Large intestine (tissue), 3 donors: Measurements from ENCODE around the gene ZNF827. TPM values are rescaled to one million over a fixed set of nuclear protein-coding genes. Genes with fewer than 3 reads are reported as not detected.

Source experiments
- DNase-seq, 2 donors: peaks; one replicate each; pipeline versions ENCODE4 v3.0.0 to v3.0.0-alpha.2; 2013
- H3K27ac ChIP-seq: one replicate; pipeline ENCODE4 v1.5.1; 2013; ENCODE audit warnings: low read length
- H3K27me3 ChIP-seq: 2 replicates; pipeline ENCODE4 v1.6.1; 2013; ENCODE audit warnings: low read length; ENCODE audit not compliant: control insufficient read depth, insufficient read depth
- H3K36me3 ChIP-seq: 2 replicates; pipeline ENCODE4 v1.6.1; 2013; ENCODE audit warnings: low read length; ENCODE audit not compliant: control insufficient read depth, insufficient read depth
- H3K4me1 ChIP-seq: one replicate; pipeline ENCODE4 v1.6.1; 2013; ENCODE audit warnings: low read length; ENCODE audit not compliant: control insufficient read depth, insufficient read depth
- H3K4me3 ChIP-seq: one replicate; pipeline ENCODE4 v1.5.1; 2013; ENCODE audit warnings: low read length
- H3K9me3 ChIP-seq: one replicate; pipeline ENCODE4 v1.6.1; 2013; ENCODE audit warnings: mild to moderate bottlenecking, low read depth, low read length, moderate library complexity; ENCODE audit not compliant: control insufficient read depth
- WGBS: methylation state at CpG from one replicate; pipeline ENCODE4 v1.1.5; 2013; ENCODE audit warnings: low lambda C conversion rate; ENCODE audit not compliant: insufficient coverage; 5-methylcytosine and 5-hydroxymethylcytosine counted together
- polyA plus RNA-seq: library from polyadenylated mRNA; unstranded; fragments of 120-200 nt; gene quantifications from one replicate; pipeline ENCODE4 v1.2.1, GENCODE V29; 2013

Gene ZNF827
- polyA plus RNA-seq, 1 donor, result 34.2 TPM

DNA sequence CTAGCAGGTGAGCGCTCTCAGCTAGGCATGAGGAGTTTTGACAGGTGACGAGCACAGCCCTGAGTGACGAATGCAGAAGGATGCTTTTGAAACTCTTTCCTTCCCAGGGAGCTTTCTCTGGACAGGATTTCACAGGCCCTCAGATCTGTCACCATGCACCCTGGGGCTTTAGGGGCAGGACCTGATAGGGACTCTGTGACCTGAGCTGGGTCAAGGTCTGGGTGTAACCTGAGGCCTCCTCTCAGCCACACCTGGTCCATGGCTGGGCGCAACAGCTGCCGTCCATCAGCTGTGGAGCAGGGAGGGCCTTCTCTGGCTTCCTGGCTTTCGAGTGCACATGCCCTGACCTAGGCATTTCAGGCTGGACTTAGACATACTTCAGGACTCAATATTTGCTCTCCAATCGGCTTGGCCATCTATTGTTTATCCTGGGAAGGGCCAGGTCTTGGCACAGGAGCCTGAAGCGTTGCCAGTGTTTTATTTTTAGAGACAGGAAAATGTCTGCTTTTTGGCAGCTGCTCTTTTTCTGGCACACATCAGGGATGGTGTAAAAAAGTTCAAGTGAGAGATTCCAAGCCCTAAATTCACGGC, 202.3 kb downstream of the ZNF827 start:
- Histone ChIP-seq H3K4me1 (peaks cover 29% of the 10 kb centered on the region), H3K27me3 (no peaks in the 10 kb centered on the region), H3K9me3 (no peaks in the 10 kb centered on the region), H3K4me3 (no peak overlapping the region), H3K27ac (no peak overlapping the region), H3K36me3 (no peaks in the 10 kb centered on the region)
- no CpG with 5 or more reads among the region's 9 CpGs for WGBS
- no peak for DNase-seq

DNA sequence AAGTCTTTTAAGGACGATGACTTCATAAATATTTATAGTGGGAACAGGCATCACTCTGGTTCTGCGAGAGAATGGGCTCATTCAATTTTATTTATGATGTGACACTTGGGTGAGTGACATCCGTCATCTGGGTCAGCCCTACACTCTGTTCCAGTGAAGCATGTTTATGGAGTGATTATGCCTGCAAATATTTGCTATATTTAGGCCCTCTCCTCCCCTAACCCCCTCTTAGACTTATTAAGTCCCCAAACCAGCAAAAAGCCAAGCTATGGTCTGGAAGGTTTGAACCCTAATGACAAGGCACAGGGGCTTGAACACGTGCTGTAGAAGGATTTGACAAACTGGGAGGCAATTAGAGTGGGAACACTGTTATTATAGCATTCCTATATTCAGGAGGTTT, 202.8 kb downstream of the ZNF827 start:
- Histone ChIP-seq H3K4me1 (peaks cover 30% of the 10 kb centered on the region), H3K4me3 (no peak overlapping the region), H3K27me3 (no peaks in the 10 kb centered on the region), H3K27ac (peak overlapping the region; percentile 73), H3K9me3 (no peaks in the 10 kb centered on the region), H3K36me3 (no peaks in the 10 kb centered on the region)
- DNase-seq, result no peak
- no CpG with 5 or more reads among the region's 4 CpGs for WGBS

DNA sequence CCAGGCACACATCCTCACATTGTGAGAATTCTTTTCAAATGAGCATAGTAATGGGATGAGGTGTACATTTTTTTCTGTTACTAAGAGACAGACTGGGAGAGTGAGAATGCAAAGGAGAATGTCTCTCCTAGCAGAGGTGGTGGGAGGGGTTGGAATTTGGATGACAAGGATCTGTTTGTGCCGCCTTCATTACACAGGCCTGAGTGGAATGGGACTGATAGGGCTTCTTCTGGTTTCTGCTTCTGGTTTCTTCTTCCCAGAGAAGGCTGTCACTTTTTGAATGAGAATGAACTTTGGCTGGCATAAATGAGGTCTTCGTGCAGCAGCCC, 203.3 kb downstream of the ZNF827 start:
- peak; percentile 59 to 81 for DNase-seq
- no peak overlapping the region for H3K4me3 ChIP-seq
- H3K27ac ChIP-seq, result peak overlapping the region; percentile 73
- H3K4me1 ChIP-seq, result peaks cover 31% of the 10 kb centered on the region
- H3K27me3 ChIP-seq, result no peaks in the 10 kb centered on the region
- no CpG with 5 or more reads among the region's 2 CpGs for WGBS
- H3K36me3 ChIP-seq, result no peaks in the 10 kb centered on the region
- H3K9me3 ChIP-seq, result no peaks in the 10 kb centered on the region

DNA sequence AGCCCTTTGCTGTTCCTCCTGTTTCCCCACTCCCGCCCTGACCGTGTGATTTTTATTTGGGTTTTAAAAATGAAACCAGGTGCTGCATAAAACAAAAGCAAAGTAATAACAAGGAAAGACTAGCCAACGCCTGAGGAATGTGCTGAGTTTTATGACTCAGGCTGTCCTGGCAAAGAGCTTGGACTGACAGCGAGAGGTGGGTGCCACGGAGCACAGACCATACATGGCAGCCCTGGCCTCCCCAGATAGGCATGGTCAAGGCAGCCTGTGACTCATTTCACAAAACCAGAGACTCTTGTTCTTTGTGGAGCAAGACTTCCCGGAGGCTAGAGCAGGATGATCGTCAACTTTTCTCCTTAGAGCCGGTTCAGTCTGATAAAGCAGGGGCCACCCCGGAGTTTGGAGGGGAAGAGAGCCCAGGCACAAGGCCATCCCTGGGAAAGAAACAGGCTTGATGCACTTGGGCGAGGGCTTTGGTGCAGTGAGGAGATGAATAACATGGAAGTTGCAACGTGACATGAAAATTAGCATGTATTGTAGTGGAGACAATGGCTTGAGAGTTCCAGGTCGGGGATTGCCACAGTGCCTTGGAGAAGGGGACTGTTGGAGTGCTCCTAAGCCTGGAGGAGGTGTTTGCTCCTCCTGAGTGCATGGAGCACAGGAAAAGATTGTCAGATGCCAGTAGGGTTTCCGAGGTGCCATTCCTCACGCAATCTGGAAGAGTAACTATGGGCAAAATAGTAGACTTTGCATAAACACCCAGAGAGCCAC, 203.9 kb downstream of the ZNF827 start:
- H3K4me3 ChIP-seq, result no peak overlapping the region
- no peaks in the 10 kb centered on the region for H3K27me3 ChIP-seq
- no peaks in the 10 kb centered on the region for H3K36me3 ChIP-seq
- WGBS, result no CpG with 5 or more reads among the region's 14 CpGs
- peaks cover 31% of the 10 kb centered on the region for H3K4me1 ChIP-seq
- peak; percentile 65 to 79 for DNase-seq
- peak overlapping the region; percentile 73 for H3K27ac ChIP-seq
- H3K9me3 ChIP-seq, result no peaks in the 10 kb centered on the region

DNA sequence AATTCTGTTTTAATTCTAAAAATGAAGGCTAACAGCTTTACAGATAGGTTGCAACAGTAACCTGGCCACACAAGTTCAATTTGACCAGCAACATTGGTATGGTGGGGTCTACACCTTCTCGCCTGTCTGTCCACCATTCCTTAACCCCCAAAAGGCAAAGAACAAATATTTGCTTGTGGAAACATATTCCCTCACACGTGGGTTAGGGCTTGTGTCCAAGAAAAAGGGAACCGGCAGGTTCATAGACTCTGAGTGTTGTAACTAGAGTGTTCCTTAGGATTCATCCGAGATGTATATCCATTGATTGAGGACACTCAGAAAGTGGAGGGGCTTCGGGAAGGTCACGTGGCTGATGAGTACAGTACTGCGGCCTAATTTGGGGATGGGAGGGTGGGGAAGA, 204.6 kb downstream of the ZNF827 start:
- Histone ChIP-seq H3K36me3 (no peaks in the 10 kb centered on the region), H3K9me3 (no peaks in the 10 kb centered on the region), H3K27me3 (no peaks in the 10 kb centered on the region), H3K4me3 (no peak overlapping the region), H3K27ac (peak overlapping the region; percentile 73), H3K4me1 (peaks cover 31% of the 10 kb centered on the region)
- WGBS, result no CpG with 5 or more reads among the region's 7 CpGs
- peak in 1 of 2 donors; percentile 26 for DNase-seq

DNA sequence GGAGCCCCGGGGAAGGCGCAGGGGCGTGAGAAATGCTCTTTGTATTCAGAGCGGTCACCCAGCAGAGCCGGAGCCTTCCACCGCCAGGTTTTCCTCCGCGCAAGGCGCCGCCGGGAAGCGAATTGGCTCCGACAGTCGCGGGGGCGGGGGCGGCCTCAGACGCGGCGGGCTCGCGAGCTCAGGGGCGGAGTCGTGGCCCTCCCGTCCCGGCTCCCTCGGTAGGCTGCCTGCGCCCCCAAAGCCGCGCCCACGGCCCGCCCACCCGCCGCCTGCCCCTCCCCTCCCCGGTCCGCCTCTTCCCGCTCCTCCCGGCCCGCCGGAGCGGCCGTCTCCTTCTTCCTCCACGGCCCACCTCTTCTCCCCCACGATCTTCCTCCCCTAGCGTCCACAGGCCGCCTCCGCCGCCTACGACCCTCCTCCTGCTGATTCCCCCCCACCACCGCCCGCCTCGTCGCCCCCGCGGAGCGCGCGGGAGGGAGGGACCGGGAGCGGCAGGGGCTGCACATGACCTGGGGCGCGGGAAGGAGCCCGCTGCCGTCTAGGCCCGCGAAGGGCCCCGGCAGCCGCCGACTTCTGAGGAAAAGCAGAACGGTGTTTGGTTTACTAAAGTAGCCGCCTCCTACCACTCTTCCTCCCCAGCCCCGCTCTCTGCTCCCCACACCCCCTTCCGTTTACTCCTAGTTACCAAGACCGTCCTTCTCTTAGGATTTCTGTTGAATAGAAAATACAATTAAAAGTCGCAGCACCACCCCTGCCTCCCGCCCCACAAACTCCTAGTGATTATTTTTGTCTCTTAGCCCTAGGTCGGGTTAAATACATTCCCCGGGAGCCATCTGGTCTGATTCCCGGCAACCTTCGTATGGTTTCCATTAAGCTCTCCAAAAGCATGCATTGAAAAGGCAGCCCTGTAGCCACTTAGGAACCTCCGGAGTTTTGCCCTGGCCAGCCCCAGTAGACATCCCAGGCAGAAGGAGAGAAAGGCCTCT, 205.4 kb downstream of the ZNF827 start:
- H3K27me3 ChIP-seq, result no peaks in the 10 kb centered on the region
- no CpG with 5 or more reads among the region's 81 CpGs for WGBS
- no peaks in the 10 kb centered on the region for H3K9me3 ChIP-seq
- peaks cover 31% of the 10 kb centered on the region for H3K4me1 ChIP-seq
- no peaks in the 10 kb centered on the region for H3K36me3 ChIP-seq
- H3K4me3 ChIP-seq, result peak overlapping the region; percentile 65
- peak overlapping the region; percentile 89 for H3K27ac ChIP-seq
- DNase-seq, result peak; percentile 95 to 97

DNA sequence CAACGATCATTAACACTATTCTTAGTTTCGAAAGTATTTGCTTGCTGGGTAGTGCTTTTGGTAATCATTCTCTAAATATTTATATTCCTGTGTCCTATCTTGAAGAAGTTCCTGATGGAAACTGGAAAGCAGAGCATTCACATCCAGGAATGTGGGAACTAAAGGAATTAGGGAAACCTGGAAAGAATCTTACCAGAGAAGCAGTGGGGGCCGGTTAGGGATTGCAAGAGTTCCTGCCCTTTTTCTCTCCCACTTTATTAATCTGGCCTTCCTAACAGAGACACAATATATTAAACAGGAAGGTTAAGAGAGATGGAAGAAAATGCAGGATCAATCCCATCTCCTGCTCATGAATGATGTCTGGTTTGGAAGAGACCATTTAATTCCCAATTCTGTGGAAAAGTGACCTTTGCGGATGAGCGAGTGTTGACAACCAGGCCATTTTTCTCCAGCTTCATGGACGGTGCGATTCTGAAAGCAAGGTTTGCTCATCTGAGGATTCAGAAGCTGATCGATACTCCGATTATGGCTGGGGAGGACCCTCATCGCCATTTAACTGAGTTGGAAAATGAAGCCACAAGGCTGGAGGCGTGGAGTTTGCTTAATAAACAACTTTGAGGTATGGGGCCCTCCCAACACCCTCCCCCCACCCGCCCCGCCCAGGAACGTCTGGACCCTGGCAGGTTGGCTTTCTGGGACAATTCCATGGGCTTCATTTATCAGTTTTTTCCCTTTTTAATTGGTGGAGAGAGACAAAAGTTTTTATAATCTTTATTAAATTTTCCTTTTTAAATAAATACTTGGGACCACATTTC, 206.4 kb downstream of the ZNF827 start:
- peak overlapping the region; percentile 65 for H3K4me3 ChIP-seq
- no peaks in the 10 kb centered on the region for H3K36me3 ChIP-seq
- no peaks in the 10 kb centered on the region for H3K9me3 ChIP-seq
- peak in 1 of 2 donors; percentile 39 for DNase-seq
- H3K4me1 ChIP-seq, result peaks cover 31% of the 10 kb centered on the region
- no peaks in the 10 kb centered on the region for H3K27me3 ChIP-seq
- H3K27ac ChIP-seq, result peak overlapping the region; percentile 89
- 43% methylated on average over 2 of the region's 14 CpGs for WGBS

DNA sequence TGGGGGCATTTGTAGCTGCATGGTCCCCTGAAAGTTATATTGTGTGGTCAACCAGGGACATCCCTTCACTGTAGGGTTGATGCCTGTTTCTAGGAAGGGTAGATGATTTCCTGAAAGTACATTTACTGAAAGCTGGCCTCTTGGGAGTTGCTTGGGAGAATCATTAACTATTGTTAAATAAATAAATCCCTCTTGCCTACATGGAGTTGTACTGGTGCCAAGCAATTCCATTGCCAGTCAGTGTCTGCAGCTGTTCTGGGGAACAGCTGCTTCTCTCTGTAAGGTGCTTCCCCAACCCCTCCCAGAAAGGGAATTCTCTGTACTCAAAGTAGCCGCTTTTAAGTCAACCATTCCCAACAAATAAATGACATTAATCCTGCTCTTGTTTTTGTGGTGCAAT, 207.6 kb downstream of the ZNF827 start:
- peaks cover 30% of the 10 kb centered on the region for H3K4me1 ChIP-seq
- H3K9me3 ChIP-seq, result no peaks in the 10 kb centered on the region
- no CpG with 5 or more reads among the region's 1 CpG for WGBS
- H3K4me3 ChIP-seq, result no peak overlapping the region
- H3K27me3 ChIP-seq, result no peaks in the 10 kb centered on the region
- no peaks in the 10 kb centered on the region for H3K36me3 ChIP-seq
- no peak overlapping the region for H3K27ac ChIP-seq
- DNase-seq, result peak; percentile 68 to 84

DNA sequence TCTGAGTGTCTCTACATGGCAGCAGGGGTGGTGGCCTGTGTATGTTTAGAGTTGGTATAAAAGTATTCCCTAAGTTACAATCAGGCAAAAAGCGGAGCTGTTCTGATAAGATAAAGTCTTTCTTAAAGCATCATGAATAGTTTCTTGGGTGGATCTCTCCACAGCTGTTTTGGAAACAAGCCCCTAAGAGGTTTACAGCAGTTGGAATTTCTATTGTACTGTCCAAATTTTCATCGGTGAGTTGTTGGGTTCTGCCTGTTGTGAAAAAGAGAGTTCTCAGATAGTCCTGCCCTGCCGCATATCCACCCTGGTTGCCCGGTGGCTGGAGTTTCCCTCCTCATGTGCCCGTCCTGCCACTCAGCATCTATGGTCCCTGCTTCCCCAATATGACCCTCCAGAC, 208.6 kb downstream of the ZNF827 start:
- no peak overlapping the region for H3K27ac ChIP-seq
- DNase-seq, result no peak
- no CpG with 5 or more reads among the region's 5 CpGs for WGBS

DNA sequence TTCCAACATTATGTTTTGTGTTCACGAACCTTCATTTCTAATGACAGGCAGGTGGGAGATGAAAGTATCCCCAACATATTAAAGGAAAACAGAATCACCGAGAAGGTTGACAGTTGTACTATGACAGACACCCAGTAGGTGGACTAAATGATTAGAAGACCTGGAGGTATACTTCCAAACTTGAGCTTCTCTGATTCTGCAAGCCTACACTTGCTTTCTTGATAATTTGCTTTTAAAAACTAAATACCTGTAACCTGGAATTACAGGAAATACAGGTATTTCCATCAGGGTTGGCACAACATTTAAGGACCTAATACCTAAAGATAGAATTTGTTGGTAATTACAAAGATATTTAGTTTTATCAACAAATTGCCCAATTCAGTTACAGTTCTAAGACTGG, 215.3 kb downstream of the ZNF827 start:
- DNase-seq, result no peak
- WGBS, result 83% methylated on average over 1 of the region's 2 CpGs
- Histone ChIP-seq H3K4me3 (no peak overlapping the region), H3K4me1 (no peaks in the 10 kb centered on the region), H3K9me3 (no peaks in the 10 kb centered on the region), H3K36me3 (no peaks in the 10 kb centered on the region), H3K27me3 (no peaks in the 10 kb centered on the region), H3K27ac (no peak overlapping the region)

More for the DNA sequence above, 208.6 kb downstream of the ZNF827 start:
- Histone ChIP-seq H3K4me1 (peaks cover 22% of the 10 kb centered on the region), H3K27me3 (no peaks in the 10 kb centered on the region), H3K4me3 (no peak overlapping the region), H3K9me3 (no peaks in the 10 kb centered on the region), H3K36me3 (no peaks in the 10 kb centered on the region)
